Lung (tissue), 12 donors: ENCODE measurements around the gene DYSF. TPM values are rescaled to one million over a fixed set of nuclear protein-coding genes. Genes with fewer than 3 reads are reported as not detected.

Experiments
- ATAC-seq: fragments of 200-7000 bp; cut with Tn5 transposase; one replicate; pipeline ENCODE4 v1.9.1; 2020; ENCODE audit warnings: moderate number of reproducible peaks; ENCODE audit not compliant: insufficient read depth, low FRiP score
- DNase-seq, 3 donors: peaks; one replicate each; pipeline ENCODE4 v3.0.0-alpha.2; 2013 to 2017
- H3K27ac ChIP-seq, 2 donors: one replicate each; pipeline ENCODE4 v1.5.1; 2013; ENCODE audit warnings: mild to moderate bottlenecking in 2 of 2, moderate library complexity in 2 of 2, control low read depth in 1 of 2, inconsistent platforms in 1 of 2, low read depth in 1 of 2, low read length in 1 of 2
- H3K27me3 ChIP-seq, 3 donors: one replicate each; pipeline ENCODE4 v1.5.1; 2013; ENCODE audit warnings: low read length in 2 of 3; ENCODE audit not compliant: control insufficient read depth in 3 of 3, insufficient read depth in 3 of 3
- H3K36me3 ChIP-seq, 4 donors: one replicate each; pipeline ENCODE4 v1.5.1; 2013; ENCODE audit warnings: low read length in 4 of 4, mild to moderate bottlenecking in 1 of 4, moderate library complexity in 1 of 4; ENCODE audit not compliant: control insufficient read depth in 4 of 4, insufficient read depth in 4 of 4
- H3K4me1 ChIP-seq, 5 donors: one replicate each; pipeline ENCODE4 v1.5.1; 2013; ENCODE audit warnings: low read length in 5 of 5, mild to moderate bottlenecking in 2 of 5, moderate library complexity in 1 of 5; ENCODE audit not compliant: control insufficient read depth in 5 of 5, insufficient read depth in 5 of 5
- H3K4me3 ChIP-seq: one replicate; pipeline ENCODE4 v1.5.1; 2013; ENCODE audit warnings: mild to moderate bottlenecking, control low read depth, moderate library complexity
- H3K9ac ChIP-seq, 2 donors: one replicate each; pipeline ENCODE4 v1.5.1; 2013; ENCODE audit warnings: low read length in 2 of 2, control low read depth in 1 of 2; ENCODE audit not compliant: insufficient read depth in 1 of 2
- H3K9me3 ChIP-seq, 4 donors: one replicate each; pipeline ENCODE4 v1.5.1; 2013; ENCODE audit warnings: low read length in 3 of 4, mild to moderate bottlenecking in 1 of 4, moderate library complexity in 1 of 4; ENCODE audit not compliant: control insufficient read depth in 4 of 4, insufficient read depth in 3 of 4
- WGBS, 2 donors: extraction: QIAGEN DNeasy Blood & Tissue Kit; methylation state at CpG; one replicate each; pipeline ENCODE4 v1.1.7; 2013; 5-methylcytosine and 5-hydroxymethylcytosine counted together
- polyA plus RNA-seq, 2 donors: library from polyadenylated mRNA; stranded (reverse); fragments of 200-250 nt; gene quantifications; one replicate each; pipeline ENCODE4 v1.2.1, GENCODE V29; 2013
- total RNA-seq, 2 donors: library from RNA; depleted of rRNA in 1 of 2; stranded (reverse); fragments of >200 nt in 1 of 2; gene quantifications; one replicate each; pipeline ENCODE4 v1.2.1, GENCODE V29; 2014 to 2021
- TF ChIP-seq, protein P1 (sequence below): IDR thresholded peaks from 2 replicates; pipeline ENCODE4 v1.5.1; 2012; ENCODE audit warnings: mild to moderate bottlenecking; ENCODE audit errors: control extremely low read depth, extremely low read depth
- donor health status: control.
- donor health status: control.
- donor health status: Bipolar disorder and iron deficiency.
- donor health status: healthy.
- donor health status: DM: yes; HTN: yes; CAD: no.

The DYSF gene
- total and polyA plus RNA-seq, 4 donors = 12.9 to 56.2 (median 40.0) TPM

DNA sequence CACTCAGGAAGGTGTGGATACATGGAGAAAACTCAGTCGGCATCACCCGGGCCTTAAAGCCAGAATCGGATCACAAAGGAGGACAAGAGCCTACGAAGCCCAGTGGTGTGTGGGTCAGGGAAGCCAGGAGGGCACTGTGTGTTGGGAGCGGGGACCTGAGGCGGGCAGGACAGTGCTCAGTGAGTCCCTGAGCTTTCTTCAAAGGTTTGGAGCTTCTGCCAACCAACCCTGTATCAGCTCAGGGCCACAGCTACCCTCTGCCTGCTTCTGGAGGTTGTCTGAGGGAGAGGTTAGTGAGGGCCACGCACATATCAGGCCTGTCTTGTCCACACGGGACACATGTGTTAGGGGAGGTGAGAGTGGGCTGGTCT, 52.4 kb downstream of the DYSF start:
- WGBS, 2 donors = 83 to 89% methylated on average over 8 of the region's 8 CpGs
- H3K27ac ChIP-seq = peak overlapping the region in 1 of 2 donors; percentile 0
- ATAC-seq = no peak

DNA sequence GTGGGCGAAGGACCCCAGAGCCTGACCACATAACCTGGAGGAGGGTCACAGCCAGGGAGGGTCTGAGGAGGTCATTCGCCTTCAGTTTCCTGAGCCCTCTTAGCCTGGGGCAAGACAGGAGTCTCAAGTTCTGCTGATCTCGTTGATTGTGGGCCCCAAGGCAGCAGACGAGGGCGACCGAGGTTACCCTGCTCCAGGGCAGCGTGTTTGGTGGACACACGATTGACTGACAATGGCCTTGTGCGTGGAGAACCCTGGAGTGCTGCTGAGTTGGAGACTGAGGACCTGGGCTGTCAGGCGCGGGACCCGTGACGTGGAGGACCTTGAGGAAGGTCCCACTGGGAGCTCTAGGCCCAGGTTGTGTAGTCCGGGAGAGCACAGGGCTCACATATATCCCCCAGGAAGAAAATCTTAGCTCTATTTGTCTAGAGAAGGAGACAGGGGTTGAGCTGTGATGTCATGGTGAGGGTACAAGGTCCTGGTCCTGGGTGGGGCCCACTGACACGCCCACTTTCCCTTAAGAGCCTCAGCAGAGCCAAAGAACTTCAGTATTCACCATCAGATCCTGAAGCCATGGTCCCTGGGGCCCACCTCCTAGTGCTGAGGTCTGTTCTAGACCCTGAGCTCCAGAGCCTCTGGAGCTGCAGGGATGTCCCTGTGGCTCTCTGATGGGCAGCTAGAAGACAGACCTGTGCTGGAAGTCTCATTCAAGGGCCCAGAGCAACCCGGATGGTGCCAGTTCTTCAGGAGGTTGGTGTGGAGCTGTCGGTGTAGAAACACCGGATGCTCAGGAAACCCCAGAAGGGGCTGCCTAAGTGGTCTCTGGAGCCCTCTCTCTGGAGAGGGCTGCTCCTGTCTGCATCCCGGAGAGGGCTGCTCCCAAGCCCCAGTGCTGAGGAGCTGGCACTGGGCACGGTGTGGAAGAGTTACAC, 53.1 kb downstream of the DYSF start:
- Histone ChIP-seq H3K4me1 (peaks cover 0 to 34% (median 12%) of the 10 kb centered on the region in 5 donors), H3K9ac (no peak overlapping the region), H3K4me3 (no peak overlapping the region), H3K36me3 (no peaks in the 10 kb centered on the region), H3K27ac (peak overlapping the region in 1 of 2 donors; percentile 9), H3K9me3 (no peaks in the 10 kb centered on the region), H3K27me3 (no peaks in the 10 kb centered on the region)
- ATAC-seq = no peak
- DNase-seq = no peak
- WGBS, 2 donors = 85 to 86% methylated on average over 20 of the region's 20 CpGs
- TF ChIP-seq, protein P1, sequence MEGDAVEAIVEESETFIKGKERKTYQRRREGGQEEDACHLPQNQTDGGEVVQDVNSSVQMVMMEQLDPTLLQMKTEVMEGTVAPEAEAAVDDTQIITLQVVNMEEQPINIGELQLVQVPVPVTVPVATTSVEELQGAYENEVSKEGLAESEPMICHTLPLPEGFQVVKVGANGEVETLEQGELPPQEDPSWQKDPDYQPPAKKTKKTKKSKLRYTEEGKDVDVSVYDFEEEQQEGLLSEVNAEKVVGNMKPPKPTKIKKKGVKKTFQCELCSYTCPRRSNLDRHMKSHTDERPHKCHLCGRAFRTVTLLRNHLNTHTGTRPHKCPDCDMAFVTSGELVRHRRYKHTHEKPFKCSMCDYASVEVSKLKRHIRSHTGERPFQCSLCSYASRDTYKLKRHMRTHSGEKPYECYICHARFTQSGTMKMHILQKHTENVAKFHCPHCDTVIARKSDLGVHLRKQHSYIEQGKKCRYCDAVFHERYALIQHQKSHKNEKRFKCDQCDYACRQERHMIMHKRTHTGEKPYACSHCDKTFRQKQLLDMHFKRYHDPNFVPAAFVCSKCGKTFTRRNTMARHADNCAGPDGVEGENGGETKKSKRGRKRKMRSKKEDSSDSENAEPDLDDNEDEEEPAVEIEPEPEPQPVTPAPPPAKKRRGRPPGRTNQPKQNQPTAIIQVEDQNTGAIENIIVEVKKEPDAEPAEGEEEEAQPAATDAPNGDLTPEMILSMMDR = no peak

More for the DNA sequence above, 52.4 kb downstream of the DYSF start:
- Histone ChIP-seq H3K4me1 (peaks cover 0 to 35% (median 12%) of the 10 kb centered on the region in 5 donors), H3K9ac (no peak overlapping the region), H3K9me3 (no peaks in the 10 kb centered on the region), H3K36me3 (no peaks in the 10 kb centered on the region), H3K27me3 (no peaks in the 10 kb centered on the region), H3K4me3 (no peak overlapping the region)
- TF ChIP-seq, protein P1 = no peak
- no peak for DNase-seq

DNA sequence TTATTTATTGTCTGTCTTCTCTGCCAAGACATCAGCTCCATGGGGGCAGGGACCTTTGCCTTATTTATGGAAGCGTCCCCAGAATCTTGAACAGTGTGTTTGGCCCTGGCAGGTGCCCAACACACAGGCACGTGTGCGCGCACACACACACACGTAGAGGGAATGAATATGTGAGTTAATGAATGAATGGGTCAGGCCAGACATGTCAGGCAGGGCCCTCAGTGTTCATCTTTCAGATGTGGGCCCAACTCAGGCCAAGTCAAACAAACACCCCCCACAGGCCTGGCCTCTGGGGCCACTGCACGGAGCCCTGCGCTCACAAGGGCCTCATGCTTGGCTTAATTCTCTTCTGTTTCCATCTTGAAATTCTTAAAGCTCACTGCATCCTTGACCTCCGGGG, 54.1 kb downstream of the DYSF start:
- 70 to 87% methylated on average over 8 of the region's 8 CpGs for WGBS, 2 donors
- no peaks in the 10 kb centered on the region for H3K27me3 ChIP-seq
- DNase-seq = no peak
- H3K9ac ChIP-seq = no peak overlapping the region
- TF ChIP-seq, protein P1 = no peak
- no peaks in the 10 kb centered on the region for H3K36me3 ChIP-seq
- H3K27ac ChIP-seq = no peak overlapping the region
- ATAC-seq = no peak
- no peak overlapping the region for H3K4me3 ChIP-seq
- peaks cover 0 to 34% (median 12%) of the 10 kb centered on the region in 5 donors for H3K4me1 ChIP-seq
- no peaks in the 10 kb centered on the region for H3K9me3 ChIP-seq
